IMR-90 (cell line): ENCODE measurements around the gene NISCH. TPM values are rescaled to one million over a fixed set of nuclear protein-coding genes. Genes with fewer than 3 reads are reported as not detected.

ENCODE experiments used
- ATAC-seq: fragments of 200-7000 bp; cut with Tn5 transposase; 2 replicates; pipeline ENCODE4 v1.9.1; 2020; ENCODE audit warnings: low read depth, mild to moderate bottlenecking, moderate library complexity
- BruUV-seq: library from RNA; stranded (reverse); fragments of 400-500 nt; replicated peaks from 2 replicates; lab custom pipeline; 2021; lab: Mats Ljungman, UMichigan
- CTCF ChIA-PET: fragments of 300-600 bp; formaldehyde crosslinking; extraction: SDS; loops from one replicate; lab custom pipeline; 2021; ENCODE audit warnings: antibody characterized with exemption; lab: Yijun Ruan, JAX
- POLR2A ChIA-PET: fragments of 300-600 bp; sonication (Branson Sonifier 250); formaldehyde crosslinking; loops from one replicate; lab custom pipeline; 2022; ENCODE audit warnings: antibody characterized with exemption; ENCODE audit not compliant: unreplicated experiment; lab: Charles Lee
- DNase-seq: peaks from one replicate; pipeline ENCODE4 v3.0.0; 2013
- H2AFZ ChIP-seq: replicated peaks from 2 replicates; pipeline ENCODE3; 2013; ENCODE audit warnings: low read length, mild to moderate bottlenecking; ENCODE audit not compliant: poor library complexity
- H2AK5ac ChIP-seq: 2 replicates; pipeline ENCODE4 v1.6.1; 2013; ENCODE audit warnings: low read depth, low read length, inconsistent platforms
- H2AK9ac ChIP-seq: replicated peaks from 2 replicates; pipeline ENCODE3; 2013; ENCODE audit warnings: mild to moderate bottlenecking, low read depth, low read length, moderate library complexity; ENCODE audit not compliant: poor library complexity
- H2BK120ac ChIP-seq: 2 replicates; pipeline ENCODE4 v1.6.1; 2013; ENCODE audit warnings: low read depth, low read length, inconsistent platforms
- H2BK15ac ChIP-seq: 3 replicates; pipeline ENCODE4 v1.6.1; 2013; ENCODE audit warnings: low read depth, low read length, inconsistent platforms
- H2BK20ac ChIP-seq: 2 replicates; pipeline ENCODE4 v1.6.1; 2013; ENCODE audit warnings: low read depth, mild to moderate bottlenecking, inconsistent platforms, low read length, moderate library complexity
- H2BK5ac ChIP-seq: 2 replicates; pipeline ENCODE4 v1.6.1; 2013; ENCODE audit warnings: mild to moderate bottlenecking, low read depth, low read length, inconsistent platforms; ENCODE audit not compliant: poor library complexity, severe bottlenecking
- H3K14ac ChIP-seq: replicated peaks from 2 replicates; pipeline ENCODE4 v1.6.1; 2013; ENCODE audit warnings: low read depth, low read length, inconsistent platforms
- H3K18ac ChIP-seq: 2 replicates; pipeline ENCODE4 v1.6.1; 2013; ENCODE audit warnings: low read depth, low read length, control low read depth
- H3K23ac ChIP-seq: 2 replicates; pipeline ENCODE4 v1.6.1; 2013; ENCODE audit warnings: low read depth, low read length, inconsistent platforms
- H3K27ac ChIP-seq: 2 replicates; pipeline ENCODE4 v1.5.1; 2013; ENCODE audit warnings: mild to moderate bottlenecking, control low read depth, low read length; ENCODE audit not compliant: insufficient read depth
- H3K27me3 ChIP-seq: 2 replicates; pipeline ENCODE4 v1.6.1; 2013; ENCODE audit warnings: low read length; ENCODE audit not compliant: control insufficient read depth, insufficient read depth
- H3K36me3 ChIP-seq: 2 replicates; pipeline ENCODE4 v1.6.1; 2013; ENCODE audit warnings: low read length, mixed read lengths; ENCODE audit not compliant: control insufficient read depth, insufficient read depth
- H3K4ac ChIP-seq: 2 replicates; pipeline ENCODE4 v1.6.1; 2013; ENCODE audit warnings: low read depth, low read length, inconsistent platforms
- H3K4me1 ChIP-seq: 2 replicates; pipeline ENCODE4 v1.6.1; 2013; ENCODE audit warnings: low read length, mixed read lengths; ENCODE audit not compliant: control insufficient read depth, insufficient read depth
- H3K4me2 ChIP-seq: 2 replicates; pipeline ENCODE4 v1.6.1; 2013; ENCODE audit warnings: low read depth, mild to moderate bottlenecking, control low read depth, low read length, moderate library complexity
- H3K4me3 ChIP-seq: 2 replicates; pipeline ENCODE4 v1.5.1; 2013; ENCODE audit warnings: low read depth, mild to moderate bottlenecking, control low read depth, low read length, moderate library complexity; ENCODE audit not compliant: insufficient read depth
- H3K56ac ChIP-seq: 2 replicates; pipeline ENCODE4 v1.6.1; 2013; ENCODE audit warnings: low read length, inconsistent platforms; ENCODE audit not compliant: insufficient read depth; ENCODE audit errors: extremely low read depth
- H3K79me1 ChIP-seq, 2 experiments: 2 replicates each; pipeline ENCODE4 v1.6.1; 2013; ENCODE audit warnings: low read length in 2 of 2, inconsistent platforms in 1 of 2, low read depth in 1 of 2
- H3K9ac ChIP-seq: 2 replicates; pipeline ENCODE4 v1.6.1; 2013; ENCODE audit warnings: low read depth, low read length, control low read depth
- H3K9me1 ChIP-seq: 2 replicates; pipeline ENCODE4 v1.6.1; 2013; ENCODE audit warnings: low read length, inconsistent platforms; ENCODE audit not compliant: insufficient read depth
- H3K9me3 ChIP-seq: 2 replicates; pipeline ENCODE4 v1.6.1; 2013; ENCODE audit warnings: low read length; ENCODE audit not compliant: control insufficient read depth, insufficient read depth
- H4K20me1 ChIP-seq: 2 replicates; pipeline ENCODE4 v1.6.1; 2013; ENCODE audit warnings: low read length, inconsistent platforms; ENCODE audit not compliant: insufficient read depth
- H4K5ac ChIP-seq: 2 replicates; pipeline ENCODE4 v1.6.1; 2013; ENCODE audit warnings: mild to moderate bottlenecking, low read depth, low read length, control low read depth
- H4K8ac ChIP-seq, 2 experiments: 2 replicates each; pipeline ENCODE4 v1.6.1; 2013; ENCODE audit warnings: low read depth in 2 of 2, low read length in 2 of 2, control low read depth in 1 of 2, inconsistent platforms in 1 of 2
- H4K91ac ChIP-seq: 2 replicates; pipeline ENCODE4 v1.6.1; 2013; ENCODE audit warnings: low read depth, low read length, inconsistent platforms; ENCODE audit not compliant: insufficient read depth
- CEBPB ChIP-seq: IDR thresholded peaks from 2 replicates; pipeline ENCODE4 v1.6.1; 2012; ENCODE audit warnings: low read depth, low read length, improper control_type of control experiment
- MAFK ChIP-seq: IDR thresholded peaks from 2 replicates; pipeline ENCODE4 v1.6.1; 2012; ENCODE audit warnings: low read depth, low read length, improper control_type of control experiment
- WGBS, 2 experiments: methylation state at CpG; one replicate each; pipeline versions ENCODE4 v1.1.5 to v1.1.7; 2013; ENCODE audit warnings: missing lambda C conversion rate in 2 of 2; ENCODE audit not compliant: insufficient read length in 1 of 2; ENCODE audit errors: extremely low coverage in 2 of 2; 5-methylcytosine and 5-hydroxymethylcytosine counted together
- dilution Hi-C: fragments of 300-500 bp; cut with HindIII; formaldehyde crosslinking; loops from one replicate; pipeline ENCODE4 v1.14.3; 2018; ENCODE audit warnings: low sequenced_read_pairs; ENCODE audit not compliant: unreplicated experiment
- in situ Hi-C: fragments of 300-500 bp; cut with MboI; formaldehyde crosslinking; loops from 3 replicates; pipeline ENCODE4 v1.14.3; 2019; ENCODE audit warnings: low sequenced_read_pairs, inconsistent platforms, mixed read lengths
- intact Hi-C: fragments of 100-400 bp; cut with micrococcal nuclease; formaldehyde crosslinking; loops from 2 replicates; pipeline ENCODE4 v1.10.0; 2022
- polyA plus RNA-seq, 3 experiments: library from polyadenylated mRNA; depleted of rRNA; stranded (reverse); fragments of >200 nt; gene quantifications; 2 replicates each; pipeline ENCODE4 v1.2.3, GENCODE V29; 2012; ENCODE audit warnings: low replicate concordance in 1 of 3
- total RNA-seq: library from RNA; depleted of rRNA; stranded (reverse); fragments of >200 nt; gene quantifications from 2 replicates; pipeline ENCODE4 v1.2.3, GENCODE V29; 2012

Gene NISCH
- total and polyA plus RNA-seq, 2 of the 4 experiments (the other 2 are of a cell fraction), result 36.9 to 86.0 TPM

DNA sequence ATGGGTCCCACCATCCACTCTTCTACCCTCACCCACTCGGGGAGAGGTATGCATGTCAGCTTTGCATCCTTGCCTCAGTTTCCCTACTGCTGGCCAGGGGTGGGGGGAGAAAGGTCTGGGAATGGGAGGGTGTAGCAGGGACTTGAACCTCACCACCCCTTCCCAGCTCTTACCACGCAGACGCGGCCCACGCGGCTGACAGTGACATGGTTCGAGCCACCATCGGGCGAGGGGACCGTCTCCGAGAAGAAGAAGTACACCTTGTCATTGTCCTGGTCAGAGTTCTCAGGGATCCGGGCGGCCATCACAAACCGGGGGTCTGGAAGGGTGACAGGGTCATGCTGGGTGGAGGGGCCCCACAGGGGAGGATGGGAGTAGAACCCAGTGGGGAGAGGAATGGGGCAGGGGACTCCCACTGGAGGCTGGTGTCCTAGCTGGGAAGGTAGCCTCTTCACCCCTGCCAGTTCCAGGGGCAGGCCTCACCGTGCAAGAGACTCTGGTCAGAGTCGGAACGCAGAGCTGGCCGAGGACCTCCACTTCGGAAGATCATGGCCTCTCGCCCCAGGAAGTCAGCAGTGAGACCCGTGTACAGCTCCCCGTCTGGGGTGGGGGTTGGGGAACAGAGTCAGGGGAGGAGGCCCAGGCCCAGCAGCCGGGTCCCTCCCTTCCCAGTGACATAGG is 14.2 kb upstream of the NISCH start:
- H2AFZ ChIP-seq, result no peak overlapping the region
- dilution Hi-C loops, result no loop called here
- H3K4ac ChIP-seq, result no peak overlapping the region
- ChIA-PET POLR2A (no interaction called here), CTCF (no interaction called here)
- H2BK20ac ChIP-seq, result no peak overlapping the region
- no peak overlapping the region for H3K9ac ChIP-seq
- no peak overlapping the region for H3K27ac ChIP-seq
- peaks cover 8% of the 10 kb centered on the region; the same call in 1 of the 2 replicates for H3K4me1 ChIP-seq
- H2BK15ac ChIP-seq, result no peak overlapping the region
- H3K23ac ChIP-seq, result no peak overlapping the region
- no peak overlapping the region for H3K4me3 ChIP-seq
- no peaks in the 10 kb centered on the region for H3K9me3 ChIP-seq
- H3K9me1 ChIP-seq, result no peaks in the 10 kb centered on the region
- H3K79me1 ChIP-seq, result no peaks in the 10 kb centered on the region
- no peak overlapping the region for H2AK9ac ChIP-seq
- WGBS, 2 experiments, result 90% methylated on average over 4 of the region's 23 CpGs; no CpG with 5 or more reads in 1 of the 2 experiments
- H4K8ac ChIP-seq, result no peak overlapping the region
- TF ChIP-seq CEBPB (no peak), MAFK (no peak)
- no peaks in the 10 kb centered on the region for H3K27me3 ChIP-seq
- H3K4me2 ChIP-seq, result no peak overlapping the region
- ATAC-seq, result no peak
- no peak overlapping the region for H3K18ac ChIP-seq
- intact Hi-C loops, result no loop called here
- H2BK5ac ChIP-seq, result no peak overlapping the region
- no peak overlapping the region for H4K91ac ChIP-seq
- H4K20me1 ChIP-seq, result no peaks in the 10 kb centered on the region; the same call in 1 of the 2 replicates
- no peak overlapping the region for H3K14ac ChIP-seq
- H2AK5ac ChIP-seq, result no peak overlapping the region
- no peaks in the 10 kb centered on the region for H3K36me3 ChIP-seq
- BruUV-seq, result no TSS peak
- in situ Hi-C loops, result no loop called here
- H2BK120ac ChIP-seq, result no peak overlapping the region
- no peak for DNase-seq
- no peak overlapping the region for H4K5ac ChIP-seq
- no peak overlapping the region for H3K56ac ChIP-seq
